ENCODE data around the gene CRIP3. TPM values are rescaled to one million over a fixed set of nuclear protein-coding genes. Genes with fewer than 3 reads are reported as not detected.
A peak's percentile ranks its signal among the peaks of the same experiment; 100 is the strongest.

CRIP3 gene
- total and polyA plus RNA-seq, 2 of the 13 experiments (the other 11 are each of a cell fraction or from before 2014, with no cell fraction given) = 6.3 to 9.3 TPM

DNA sequence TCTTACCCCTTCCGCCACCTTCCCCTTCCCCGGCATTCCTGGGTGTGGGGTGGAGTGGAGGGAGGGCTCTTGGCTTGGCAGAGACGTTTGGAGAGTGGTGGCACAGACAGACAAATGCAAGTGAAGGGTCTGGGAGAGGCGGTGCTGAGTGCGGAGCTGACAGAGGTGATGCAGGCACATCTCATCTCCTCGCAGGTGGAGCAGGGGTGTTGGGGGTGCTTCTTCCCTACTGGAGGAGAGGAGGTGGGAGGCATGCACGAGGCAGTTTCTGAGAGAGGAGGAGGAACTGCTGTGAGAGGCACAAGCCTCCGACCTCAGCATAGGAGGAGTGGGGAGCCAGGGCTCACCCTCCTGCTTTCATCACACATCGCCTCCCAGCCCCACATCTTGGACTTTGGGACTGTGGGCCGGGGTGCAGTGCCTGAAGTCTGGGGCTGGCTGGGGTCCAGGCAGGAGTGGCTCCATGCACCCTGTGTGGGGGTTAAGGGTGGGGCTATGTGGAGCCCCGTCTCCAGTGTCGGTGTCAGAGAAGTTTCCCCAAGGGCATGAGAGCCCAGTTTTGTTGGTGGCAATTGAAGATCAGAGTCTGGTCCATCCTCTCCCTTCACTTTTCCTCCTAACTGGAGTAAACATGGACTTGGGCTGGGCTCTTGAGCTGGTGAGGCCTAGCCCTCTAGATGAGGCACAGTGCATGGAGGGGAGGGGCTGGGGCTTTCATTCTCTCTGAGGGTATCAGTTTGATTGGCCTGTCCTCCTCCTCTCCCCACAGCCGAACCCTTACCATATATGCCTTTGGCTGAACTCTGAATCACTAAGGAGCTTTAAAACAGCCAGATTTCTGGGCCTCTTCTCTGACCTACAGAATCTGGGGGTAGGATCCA, 30.7 kb downstream of the CRIP3 start (continued):
- TF ChIP-seq, protein P1, sequence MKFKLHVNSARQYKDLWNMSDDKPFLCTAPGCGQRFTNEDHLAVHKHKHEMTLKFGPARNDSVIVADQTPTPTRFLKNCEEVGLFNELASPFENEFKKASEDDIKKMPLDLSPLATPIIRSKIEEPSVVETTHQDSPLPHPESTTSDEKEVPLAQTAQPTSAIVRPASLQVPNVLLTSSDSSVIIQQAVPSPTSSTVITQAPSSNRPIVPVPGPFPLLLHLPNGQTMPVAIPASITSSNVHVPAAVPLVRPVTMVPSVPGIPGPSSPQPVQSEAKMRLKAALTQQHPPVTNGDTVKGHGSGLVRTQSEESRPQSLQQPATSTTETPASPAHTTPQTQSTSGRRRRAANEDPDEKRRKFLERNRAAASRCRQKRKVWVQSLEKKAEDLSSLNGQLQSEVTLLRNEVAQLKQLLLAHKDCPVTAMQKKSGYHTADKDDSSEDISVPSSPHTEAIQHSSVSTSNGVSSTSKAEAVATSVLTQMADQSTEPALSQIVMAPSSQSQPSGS (CRISPR knock-in tag; IDR thresholded peaks at IDR 0.05) = peak; percentile 49; the same call in 1 of the 2 replicates
- TF ChIP-seq, protein P2, sequence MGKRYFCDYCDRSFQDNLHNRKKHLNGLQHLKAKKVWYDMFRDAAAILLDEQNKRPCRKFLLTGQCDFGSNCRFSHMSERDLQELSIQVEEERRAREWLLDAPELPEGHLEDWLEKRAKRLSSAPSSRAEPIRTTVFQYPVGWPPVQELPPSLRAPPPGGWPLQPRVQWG (CRISPR knock-in tag; IDR thresholded peaks at IDR 0.05; ENCODE audit: borderline replicate concordance, low read depth) = no peak
- TF ChIP-seq, protein P3, sequence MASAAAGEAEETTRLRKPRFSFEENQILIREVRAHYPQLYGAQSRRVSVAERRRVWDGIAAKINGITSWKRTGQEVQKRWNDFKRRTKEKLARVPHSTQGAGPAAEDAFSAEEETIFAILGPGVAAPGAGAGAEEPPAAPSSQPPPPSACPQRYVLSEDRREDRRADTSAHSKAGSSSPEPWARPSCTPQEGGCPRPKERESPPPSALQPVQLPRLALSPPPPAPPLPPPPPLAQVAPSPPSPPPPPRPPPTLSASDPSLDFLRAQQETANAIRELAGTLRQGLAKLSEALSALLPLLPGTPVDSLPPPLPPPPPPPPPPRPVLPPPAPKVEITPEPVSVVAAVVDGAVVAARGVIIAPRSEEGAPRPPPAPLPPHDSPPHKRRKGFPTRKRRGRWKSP (CRISPR knock-in tag; IDR thresholded peaks at IDR 0.05) = peak; percentile 77; the same call in 1 of the 2 replicates
- TF ChIP-seq DR1 (CRISPR knock-in tag; IDR thresholded peaks at IDR 0.05) (no peak; the same call in 1 of the 2 replicates), ZNF816 (CRISPR knock-in tag; IDR thresholded peaks at IDR 0.05; ENCODE audit: borderline replicate concordance) (no peak), LCORL (IDR thresholded peaks at IDR 0.05) (no peak), LCORL (CRISPR knock-in tag; IDR thresholded peaks at IDR 0.05) (peak; percentile 71), ZNF670 (CRISPR knock-in tag; IDR thresholded peaks at IDR 0.05; ENCODE audit: borderline replicate concordance) (peak; percentile 64; the same call in 1 of the 2 replicates), HNRNPL (IDR thresholded peaks at IDR 0.05; ENCODE audit: low read depth, low read length) (peak; percentile 84; the same call in 1 of the 2 replicates), ZNF331 (CRISPR knock-in tag; IDR thresholded peaks at IDR 0.05) (no peak; the same call in none of the 2 replicates), ESRRA (CRISPR knock-in tag; IDR thresholded peaks at IDR 0.05; ENCODE audit: low read depth) (peak; percentile 15; the same call in 1 of the 2 replicates), HOXD1 (CRISPR knock-in tag; IDR thresholded peaks at IDR 0.05) (peak; percentile 31; the same call in 1 of the 2 replicates), SOX13 (IDR thresholded peaks at IDR 0.05) (0 out of 2 replicates have a peak, but pooled peaks have one; percentile 18), SOX13 (CRISPR knock-in tag; conservative IDR thresholded peaks at IDR 0.05 in 1 of 2, IDR thresholded peaks at IDR 0.05 in 1 of 2) (peak; percentile 5 to 49; a peak in 1 of 4 replicates), ZNF556 (CRISPR knock-in tag; IDR thresholded peaks at IDR 0.05; ENCODE audit: borderline replicate concordance) (no peak), ZFP36L1 (CRISPR knock-in tag; IDR thresholded peaks at IDR 0.05) (peak; percentile 62), SRF (IDR thresholded peaks at IDR 0.05; ENCODE audit: low read depth, low read length) (peak; percentile 77), RFX3 (CRISPR knock-in tag; IDR thresholded peaks at IDR 0.05) (no peak), ZNF446 (CRISPR knock-in tag; IDR thresholded peaks at IDR 0.05) (0 out of 2 replicates have a peak, but pooled peaks have one; percentile 58), ISL2 (CRISPR knock-in tag; IDR thresholded peaks at IDR 0.05) (no peak; the same call in 1 of the 2 replicates), TP53 (CRISPR knock-in tag; conservative IDR thresholded peaks at IDR 0.05) (no peak), ZNF547 (CRISPR knock-in tag; IDR thresholded peaks at IDR 0.05) (peak; percentile 63; the same call in 1 of the 2 replicates), IRF2 (CRISPR knock-in tag; IDR thresholded peaks at IDR 0.05) (0 out of 2 replicates have a peak, but pooled peaks have one; percentile 16), NFKB2 (CRISPR knock-in tag; IDR thresholded peaks at IDR 0.05; ENCODE audit: borderline replicate concordance) (peak; percentile 83; the same call in 1 of the 2 replicates)
- TF ChIP-seq, protein P4, sequence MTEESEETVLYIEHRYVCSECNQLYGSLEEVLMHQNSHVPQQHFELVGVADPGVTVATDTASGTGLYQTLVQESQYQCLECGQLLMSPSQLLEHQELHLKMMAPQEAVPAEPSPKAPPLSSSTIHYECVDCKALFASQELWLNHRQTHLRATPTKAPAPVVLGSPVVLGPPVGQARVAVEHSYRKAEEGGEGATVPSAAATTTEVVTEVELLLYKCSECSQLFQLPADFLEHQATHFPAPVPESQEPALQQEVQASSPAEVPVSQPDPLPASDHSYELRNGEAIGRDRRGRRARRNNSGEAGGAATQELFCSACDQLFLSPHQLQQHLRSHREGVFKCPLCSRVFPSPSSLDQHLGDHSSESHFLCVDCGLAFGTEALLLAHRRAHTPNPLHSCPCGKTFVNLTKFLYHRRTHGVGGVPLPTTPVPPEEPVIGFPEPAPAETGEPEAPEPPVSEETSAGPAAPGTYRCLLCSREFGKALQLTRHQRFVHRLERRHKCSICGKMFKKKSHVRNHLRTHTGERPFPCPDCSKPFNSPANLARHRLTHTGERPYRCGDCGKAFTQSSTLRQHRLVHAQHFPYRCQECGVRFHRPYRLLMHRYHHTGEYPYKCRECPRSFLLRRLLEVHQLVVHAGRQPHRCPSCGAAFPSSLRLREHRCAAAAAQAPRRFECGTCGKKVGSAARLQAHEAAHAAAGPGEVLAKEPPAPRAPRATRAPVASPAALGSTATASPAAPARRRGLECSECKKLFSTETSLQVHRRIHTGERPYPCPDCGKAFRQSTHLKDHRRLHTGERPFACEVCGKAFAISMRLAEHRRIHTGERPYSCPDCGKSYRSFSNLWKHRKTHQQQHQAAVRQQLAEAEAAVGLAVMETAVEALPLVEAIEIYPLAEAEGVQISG (CRISPR knock-in tag; IDR thresholded peaks at IDR 0.05) = peak; percentile 60; the same call in 1 of the 2 replicates
